Brain microvascular endothelial cell (primary cell): ENCODE measurements around the gene BBX.

ENCODE experiments used
- DNase-seq: peaks from one replicate; pipeline ENCODE4 v3.0.0-alpha.2; 2020
- H3K27ac ChIP-seq: fragments of 250-450 bp; sonication (Bioruptor Pico); 2 replicates; pipeline ENCODE4 v1.5.1; 2020; ENCODE audit warnings: mild to moderate bottlenecking, moderate library complexity
- H3K27me3 ChIP-seq: fragments of 250-450 bp; sonication (Bioruptor Pico); replicated peaks from 2 replicates; pipeline ENCODE4 v1.5.1; 2020; ENCODE audit warnings: mild to moderate bottlenecking
- H3K36me3 ChIP-seq: fragments of 250-450 bp; sonication (Bioruptor Pico); replicated peaks from 2 replicates; pipeline ENCODE4 v1.5.1; 2020; ENCODE audit warnings: mild to moderate bottlenecking
- H3K4me3 ChIP-seq: 2 replicates; pipeline ENCODE4 v1.5.1; 2011; ENCODE audit warnings: low read depth, mild to moderate bottlenecking, control low read depth, low read length, moderate library complexity
- in situ Hi-C: cut with HindIII; loops from 2 replicates; pipeline ENCODE4 v1.10.0; 2017; ENCODE audit warnings: low sequenced_read_pairs, low pct_ligation_motif_present
- TF ChIP-seq, protein P1 (sequence below): IDR thresholded peaks from 2 replicates; pipeline ENCODE4 v1.5.1; 2011; ENCODE audit warnings: low read depth, mild to moderate bottlenecking, moderate library complexity, low read length, control low read depth, inconsistent platforms; ENCODE audit errors: missing control alignments

BBX gene

DNA sequence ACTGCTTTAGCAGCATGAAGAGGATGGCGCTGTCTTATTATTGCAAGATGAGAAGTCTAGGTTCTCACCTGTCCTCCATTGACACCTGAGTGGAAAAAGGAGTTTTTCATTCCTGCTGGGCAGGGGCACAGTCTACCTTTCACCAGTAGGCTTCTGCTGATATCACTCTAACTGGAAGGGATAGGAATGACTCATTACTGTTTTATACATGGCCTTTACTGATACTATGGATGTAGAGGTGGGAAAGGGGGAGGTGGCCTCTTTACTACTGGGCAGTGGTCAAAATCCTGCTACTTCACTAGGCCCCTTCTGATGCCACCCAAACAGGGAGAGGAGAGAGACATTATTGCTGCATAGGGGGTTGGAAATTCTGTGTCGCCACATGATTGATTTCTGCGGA is 97.8 kb downstream of the BBX start:
- no peak for DNase-seq
- in situ Hi-C loops, result no loop called here
- Histone ChIP-seq H3K4me3 (no peak overlapping the region), H3K27ac (no peak overlapping the region), H3K27me3 (no peaks in the 10 kb centered on the region), H3K36me3 (no peaks in the 10 kb centered on the region)
- TF ChIP-seq, protein P1, sequence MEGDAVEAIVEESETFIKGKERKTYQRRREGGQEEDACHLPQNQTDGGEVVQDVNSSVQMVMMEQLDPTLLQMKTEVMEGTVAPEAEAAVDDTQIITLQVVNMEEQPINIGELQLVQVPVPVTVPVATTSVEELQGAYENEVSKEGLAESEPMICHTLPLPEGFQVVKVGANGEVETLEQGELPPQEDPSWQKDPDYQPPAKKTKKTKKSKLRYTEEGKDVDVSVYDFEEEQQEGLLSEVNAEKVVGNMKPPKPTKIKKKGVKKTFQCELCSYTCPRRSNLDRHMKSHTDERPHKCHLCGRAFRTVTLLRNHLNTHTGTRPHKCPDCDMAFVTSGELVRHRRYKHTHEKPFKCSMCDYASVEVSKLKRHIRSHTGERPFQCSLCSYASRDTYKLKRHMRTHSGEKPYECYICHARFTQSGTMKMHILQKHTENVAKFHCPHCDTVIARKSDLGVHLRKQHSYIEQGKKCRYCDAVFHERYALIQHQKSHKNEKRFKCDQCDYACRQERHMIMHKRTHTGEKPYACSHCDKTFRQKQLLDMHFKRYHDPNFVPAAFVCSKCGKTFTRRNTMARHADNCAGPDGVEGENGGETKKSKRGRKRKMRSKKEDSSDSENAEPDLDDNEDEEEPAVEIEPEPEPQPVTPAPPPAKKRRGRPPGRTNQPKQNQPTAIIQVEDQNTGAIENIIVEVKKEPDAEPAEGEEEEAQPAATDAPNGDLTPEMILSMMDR, result peak; percentile 8

DNA sequence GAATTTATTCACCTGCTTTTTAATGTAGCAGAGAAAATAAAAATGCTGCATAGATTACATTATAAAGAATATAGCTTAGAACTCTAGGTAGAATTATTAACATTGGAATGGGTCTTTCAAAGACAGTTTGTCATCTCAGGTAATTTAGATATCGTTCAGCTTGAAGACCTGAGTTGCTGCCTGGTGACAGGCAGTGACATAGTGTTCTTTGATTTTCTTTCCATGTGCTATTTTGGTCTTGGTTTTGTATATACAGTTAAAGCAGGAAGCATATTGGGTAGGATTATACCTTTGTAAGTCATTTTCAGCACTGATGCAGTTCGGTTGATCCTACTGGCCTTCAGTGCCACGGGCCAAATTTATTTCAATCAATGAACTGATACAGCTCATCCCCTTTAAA is 98.7 kb downstream of the BBX start:
- in situ Hi-C loops, result no loop called here
- no peak overlapping the region for H3K27ac ChIP-seq
- TF ChIP-seq, protein P1, result no peak

DNA sequence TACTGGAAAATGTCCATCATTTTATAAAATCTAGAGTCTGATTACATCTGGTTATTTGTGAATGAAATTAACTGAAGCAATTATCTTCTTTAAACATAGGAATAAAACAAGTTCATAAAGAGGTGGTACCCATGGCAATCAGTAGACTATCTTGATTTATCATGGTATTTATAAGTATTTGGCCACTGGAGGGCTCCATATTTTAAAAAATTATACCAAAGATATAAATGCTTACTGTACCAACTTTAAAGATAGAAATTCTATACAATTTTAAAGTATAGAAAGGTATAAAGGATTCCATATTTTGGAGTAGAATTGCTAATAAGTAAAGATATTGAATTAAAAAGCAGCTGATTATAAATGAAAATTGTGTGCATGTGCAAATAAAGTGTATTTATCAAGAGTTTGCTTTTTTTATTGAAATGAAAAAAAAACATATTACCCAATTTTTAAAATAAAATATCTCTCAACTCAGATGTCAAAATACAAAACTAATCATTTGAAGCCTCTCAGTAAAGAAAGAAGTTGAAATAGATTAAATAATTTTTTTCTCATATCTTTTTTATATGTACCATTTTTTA is 105.3 kb downstream of the BBX start:
- TF ChIP-seq, protein P1, result no peak
- no peak overlapping the region for H3K4me3 ChIP-seq
- in situ Hi-C loops, result no loop called here
- DNase-seq, result no peak
- H3K27ac ChIP-seq, result no peak overlapping the region
- no peaks in the 10 kb centered on the region for H3K36me3 ChIP-seq
- no peaks in the 10 kb centered on the region for H3K27me3 ChIP-seq

More for the DNA sequence above, 98.7 kb downstream of the BBX start:
- no peak overlapping the region for H3K4me3 ChIP-seq
- DNase-seq, result no peak
- no peaks in the 10 kb centered on the region for H3K27me3 ChIP-seq
- H3K36me3 ChIP-seq, result no peaks in the 10 kb centered on the region

DNA sequence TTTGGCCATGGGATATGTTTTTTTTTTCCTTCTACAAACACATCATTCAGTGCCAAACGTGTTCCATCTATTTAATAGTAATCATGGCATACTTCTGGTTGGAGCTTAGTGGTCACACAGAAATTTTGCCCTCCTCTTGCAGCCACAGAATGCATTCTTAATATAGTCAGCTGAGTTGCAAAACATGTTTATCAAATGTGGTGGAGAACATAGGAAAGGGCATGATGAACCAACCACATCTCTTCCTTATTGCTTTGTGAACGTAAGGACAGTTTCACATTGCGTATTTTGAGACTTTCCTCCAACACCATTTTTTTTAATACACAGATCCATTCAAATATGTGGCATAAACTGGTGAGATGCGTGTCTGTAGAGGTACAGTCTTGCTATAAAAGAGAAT is 106.8 kb downstream of the BBX start:
- Histone ChIP-seq H3K27ac (no peak overlapping the region), H3K36me3 (no peaks in the 10 kb centered on the region), H3K27me3 (no peaks in the 10 kb centered on the region), H3K4me3 (no peak overlapping the region)
- in situ Hi-C loops, result no loop called here
- no peak for DNase-seq
- TF ChIP-seq, protein P1, result no peak

DNA sequence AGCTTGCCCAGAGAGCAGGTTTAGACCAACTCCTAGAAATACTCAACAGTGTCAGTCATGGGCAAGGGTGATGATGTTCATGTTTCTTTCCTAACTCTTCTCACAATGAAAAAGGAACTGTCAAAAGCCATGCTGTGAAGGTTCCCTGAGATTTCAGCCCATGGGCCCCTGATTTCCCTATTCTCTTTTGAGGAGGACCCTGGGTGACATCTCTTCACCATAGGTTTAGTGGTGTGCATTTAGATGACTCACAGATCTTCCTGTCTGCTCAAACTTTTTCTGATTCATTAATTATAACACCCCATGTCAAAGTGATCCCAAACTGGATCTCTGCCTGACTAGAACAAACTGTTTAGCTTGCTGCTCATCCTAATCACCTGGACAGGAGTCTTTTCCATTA is 108.0 kb downstream of the BBX start:
- no peak overlapping the region for H3K27ac ChIP-seq

More for the DNA sequence above, 108.0 kb downstream of the BBX start:
- Histone ChIP-seq H3K27me3 (no peaks in the 10 kb centered on the region), H3K4me3 (no peak overlapping the region), H3K36me3 (no peaks in the 10 kb centered on the region)
- TF ChIP-seq, protein P1, result no peak
- in situ Hi-C loops, result no loop called here
- DNase-seq, result no peak
